KMS-11 (cell line): ENCODE data around the gene MAPKBP1.

Source experiments
- H2AFZ ChIP-seq: fragments of 200-600 bp; sonication (generic); 2 replicates; pipeline ENCODE4 v1.6.1; 2016; ENCODE audit warnings: antibody characterized with exemption, mixed run types, low read depth
- H3K27ac ChIP-seq: fragments of 200-600 bp; sonication (generic); 2 replicates; pipeline ENCODE4 v1.6.1; 2016; ENCODE audit warnings: mild to moderate bottlenecking, mixed run types
- H3K27me3 ChIP-seq: fragments of 200-600 bp; sonication (generic); 2 replicates; pipeline ENCODE4 v1.6.1; 2017; ENCODE audit warnings: mild to moderate bottlenecking, low read depth, mixed run types, moderate library complexity; ENCODE audit not compliant: insufficient read depth
- H3K36me3 ChIP-seq: fragments of 200-600 bp; sonication (generic); 2 replicates; pipeline ENCODE4 v1.6.1; 2017; ENCODE audit warnings: mild to moderate bottlenecking, mixed run types; ENCODE audit not compliant: insufficient read depth
- H3K4me1 ChIP-seq: fragments of 200-600 bp; sonication (generic); 2 replicates; pipeline ENCODE4 v1.6.1; 2016; ENCODE audit warnings: mild to moderate bottlenecking, low read depth, mixed run types; ENCODE audit not compliant: poor library complexity, severe bottlenecking
- H3K4me2 ChIP-seq: fragments of 200-600 bp; sonication (generic); 2 replicates; pipeline ENCODE4 v1.7.0; 2016; ENCODE audit warnings: mild to moderate bottlenecking, mixed run types
- H3K4me3 ChIP-seq: fragments of 200-600 bp; sonication (generic); IDR thresholded peaks from 2 replicates; pipeline ENCODE4 v1.6.1; 2017; ENCODE audit warnings: low read depth, low read length, mixed read lengths; ENCODE audit not compliant: insufficient read depth
- H3K79me2 ChIP-seq: fragments of 200-600 bp; sonication (generic); 2 replicates; pipeline ENCODE4 v1.6.1; 2016; ENCODE audit warnings: low read depth, mixed run types; ENCODE audit not compliant: insufficient read depth
- H3K9ac ChIP-seq: fragments of 200-600 bp; sonication (generic); 2 replicates; pipeline ENCODE4 v1.6.1; 2016; ENCODE audit warnings: mild to moderate bottlenecking, mixed run types
- H4K20me1 ChIP-seq: fragments of 200-600 bp; sonication (generic); 2 replicates; pipeline ENCODE4 v1.6.1; 2016; ENCODE audit warnings: mild to moderate bottlenecking, mixed run types; ENCODE audit not compliant: insufficient read depth
- CTCF ChIP-seq: fragments of 200-600 bp; sonication (generic); conservative IDR thresholded peaks from 2 replicates; pipeline ENCODE4 v1.6.1; 2017; ENCODE audit warnings: low read depth, mild to moderate bottlenecking, antibody characterized with exemption, low read length, moderate library complexity, mixed read lengths

Gene MAPKBP1

DNA sequence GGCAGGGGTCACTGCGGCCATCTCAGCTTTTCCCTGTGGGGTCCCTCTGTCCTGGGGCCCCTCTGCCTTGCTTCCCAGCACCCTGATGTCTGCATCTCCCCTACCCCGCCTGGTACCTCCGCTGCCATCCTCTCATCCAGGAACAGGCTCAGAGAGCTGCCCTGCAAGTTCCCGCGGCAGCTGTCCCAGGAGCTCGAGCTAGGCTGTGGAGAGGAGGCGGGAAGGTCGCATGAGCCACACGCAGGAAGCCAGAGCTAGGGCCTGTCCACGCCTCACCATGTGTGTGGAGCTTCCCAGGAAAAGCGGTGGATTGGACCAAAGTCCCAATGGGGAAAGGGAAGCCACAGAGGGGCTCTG is 76.9 kb downstream of the MAPKBP1 start:
- H3K79me2 ChIP-seq = no peaks in the 10 kb centered on the region
- H3K4me3 ChIP-seq = no peak overlapping the region
- no peaks in the 10 kb centered on the region for H4K20me1 ChIP-seq
- no peak overlapping the region for H3K27ac ChIP-seq
- no peaks in the 10 kb centered on the region for H3K4me1 ChIP-seq
- no peaks in the 10 kb centered on the region for H3K27me3 ChIP-seq
- no peaks in the 10 kb centered on the region for H3K36me3 ChIP-seq
- no peak overlapping the region for H3K9ac ChIP-seq
- H2AFZ ChIP-seq = no peak overlapping the region
- no peak for TF ChIP-seq CTCF
- no peak overlapping the region for H3K4me2 ChIP-seq

- Histone ChIP-seq H3K79me2 (no peaks in the 10 kb centered on the region), H3K36me3 (no peaks in the 10 kb centered on the region), H3K4me1 (no peaks in the 10 kb centered on the region), H3K9ac (no peak overlapping the region), H3K27ac (no peak overlapping the region), H3K4me2 (no peak overlapping the region), H3K27me3 (no peaks in the 10 kb centered on the region), H3K4me3 (no peak overlapping the region), H4K20me1 (no peaks in the 10 kb centered on the region), H2AFZ (no peak overlapping the region)
- no peak for TF ChIP-seq CTCF
Measured at GRCh38 chr15:41851755-41852370, 77.6 kb downstream of the MAPKBP1 start.

DNA sequence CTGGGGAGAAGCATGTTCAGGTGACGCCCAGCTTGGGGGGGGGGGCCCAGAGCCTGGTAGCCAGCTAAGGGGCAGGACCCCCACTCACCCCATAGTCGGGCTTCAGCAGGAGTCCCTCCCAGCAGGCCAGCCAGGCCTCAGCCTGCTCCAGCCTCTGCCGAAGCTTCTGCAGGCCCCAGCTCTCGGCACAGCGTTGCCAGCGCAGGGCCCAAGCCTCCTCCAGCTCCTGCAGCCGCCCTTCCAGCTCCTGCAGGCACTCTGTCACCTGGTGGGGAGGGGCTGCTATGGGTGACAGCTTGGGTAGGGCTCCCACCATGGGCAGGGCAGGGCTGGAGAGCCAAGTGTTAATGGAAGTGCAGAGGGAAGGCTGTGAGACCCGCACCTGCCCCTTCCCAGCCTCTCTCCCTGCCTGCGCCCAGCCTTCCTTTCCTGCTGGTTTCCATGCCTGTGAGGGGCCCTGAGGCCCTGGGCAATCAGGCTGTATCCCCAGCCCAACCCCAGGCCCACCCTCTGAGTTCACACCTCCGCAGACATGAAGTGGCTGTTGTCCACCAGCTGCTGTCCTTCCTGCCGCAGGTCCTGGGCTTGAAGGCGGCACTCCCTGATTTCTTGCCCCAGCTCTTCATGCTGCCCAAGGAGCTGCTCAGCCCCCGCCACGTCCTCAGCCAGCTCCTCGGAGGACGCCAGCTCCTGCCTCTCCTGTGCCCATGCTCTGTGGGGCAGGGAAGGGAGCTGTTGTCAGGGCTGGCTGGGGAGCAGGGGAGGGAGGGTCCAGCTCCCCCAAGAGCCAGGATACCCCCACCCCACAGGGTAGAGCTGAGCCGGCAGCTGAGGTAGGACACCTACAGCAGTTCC is 78.7 kb downstream of the MAPKBP1 start:
- no peak overlapping the region for H3K4me3 ChIP-seq
- no peak overlapping the region for H3K4me2 ChIP-seq
- no peak overlapping the region for H2AFZ ChIP-seq
- H3K27ac ChIP-seq = no peak overlapping the region
- no peak for TF ChIP-seq CTCF
- H3K79me2 ChIP-seq = no peaks in the 10 kb centered on the region
- no peaks in the 10 kb centered on the region for H4K20me1 ChIP-seq
- H3K27me3 ChIP-seq = no peaks in the 10 kb centered on the region
- H3K36me3 ChIP-seq = no peaks in the 10 kb centered on the region
- no peak overlapping the region for H3K9ac ChIP-seq
- H3K4me1 ChIP-seq = no peaks in the 10 kb centered on the region

DNA sequence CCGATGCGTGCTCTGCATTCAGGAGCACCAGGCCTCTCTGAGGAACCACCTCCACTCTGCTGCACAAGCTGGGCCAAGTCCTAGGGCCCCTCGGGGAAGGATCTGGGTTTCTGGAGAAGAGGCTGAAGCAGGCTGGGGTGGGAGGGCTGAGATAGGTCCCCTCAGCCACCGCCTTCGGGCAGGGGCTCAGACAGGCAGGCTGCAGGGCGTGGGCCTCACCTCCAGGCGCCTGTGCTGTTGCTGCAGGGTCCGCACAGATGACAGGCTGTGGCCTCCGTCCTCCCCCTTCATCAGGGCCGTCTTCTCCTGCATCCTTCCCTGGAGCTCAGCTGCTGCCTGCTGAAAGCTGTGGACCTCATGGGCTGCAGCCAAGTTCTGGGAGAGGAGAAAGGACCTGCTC is 79.5 kb downstream of the MAPKBP1 start:
- H3K79me2 ChIP-seq = no peaks in the 10 kb centered on the region
- H4K20me1 ChIP-seq = no peaks in the 10 kb centered on the region
- no peaks in the 10 kb centered on the region for H3K36me3 ChIP-seq
- H3K9ac ChIP-seq = no peak overlapping the region
- no peak overlapping the region for H3K4me3 ChIP-seq
- H3K27me3 ChIP-seq = no peaks in the 10 kb centered on the region
- no peak for TF ChIP-seq CTCF
- no peak overlapping the region for H3K27ac ChIP-seq
- H2AFZ ChIP-seq = no peak overlapping the region
- H3K4me2 ChIP-seq = no peak overlapping the region
- H3K4me1 ChIP-seq = no peaks in the 10 kb centered on the region
